ENCODE measurements around the gene C8A.

The C8A gene

DNA sequence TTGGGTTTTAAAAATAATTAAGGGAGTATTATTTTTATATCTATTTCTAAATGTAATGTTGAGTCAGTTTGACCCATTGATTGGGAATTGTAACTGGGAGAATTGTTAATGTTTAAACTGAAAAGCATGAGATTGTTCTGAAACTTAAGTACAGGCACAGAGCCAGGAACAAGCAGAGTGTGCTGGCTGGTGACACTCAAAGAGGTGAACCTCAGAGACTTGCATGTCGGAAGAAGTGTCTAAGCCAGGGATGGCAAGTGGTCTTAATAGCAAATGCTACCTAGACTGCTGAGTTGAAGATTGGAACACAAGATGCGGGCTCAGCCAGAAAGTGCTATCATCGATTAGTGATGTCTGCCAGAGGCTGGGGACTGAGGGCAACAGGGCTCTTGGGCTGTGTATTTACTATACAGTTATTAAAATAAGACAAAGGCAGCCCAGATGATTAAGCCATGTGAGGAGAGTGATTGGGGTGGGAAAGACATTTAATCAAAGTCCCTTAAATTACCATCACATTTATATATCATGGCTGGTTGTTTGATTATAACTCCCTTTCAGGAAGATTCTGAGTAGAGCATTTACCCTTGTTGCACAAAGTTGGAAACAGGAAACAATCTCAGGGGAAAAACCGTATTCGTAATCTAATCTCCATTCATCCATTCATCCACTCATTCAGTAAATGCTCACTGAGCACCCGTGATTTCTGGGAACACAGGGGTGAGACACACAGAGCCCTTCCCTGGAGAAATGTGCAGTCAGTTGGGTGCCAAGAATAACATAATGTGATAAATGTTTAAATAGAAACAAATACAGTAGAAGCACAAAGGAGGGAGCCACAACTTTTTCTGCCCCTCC is 42.8 kb downstream of the C8A start:
- no peak for DNase-seq

DNA sequence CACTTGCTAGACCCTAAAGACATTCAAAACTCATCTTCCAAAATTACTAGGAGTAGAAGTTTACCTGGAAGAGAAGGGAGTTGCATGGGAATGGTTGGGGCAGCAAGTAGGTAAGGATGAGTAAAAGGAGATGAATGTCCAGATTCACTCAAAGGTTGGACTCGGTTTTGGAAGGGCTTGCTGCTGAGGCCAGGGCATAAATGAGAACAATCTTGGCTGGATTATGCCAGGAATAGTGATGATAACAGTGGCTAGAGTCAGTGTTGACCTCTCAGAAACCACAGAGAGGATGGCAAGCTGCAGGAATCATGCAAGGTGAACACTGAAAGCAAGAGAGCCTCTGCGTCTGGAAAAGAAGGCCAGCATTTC is 43.4 kb downstream of the C8A start:
- no peak for DNase-seq

GRCh38 chr1:56898879-56899278 is 44.3 kb downstream of the C8A start:
- DNase-seq = no peak

- no peak for DNase-seq
These were observed 47.1 kb downstream of the C8A start for GRCh38 chr1:56901716-56902115.

GRCh38 chr1:56903778-56904177 is 49.2 kb downstream of the C8A start:
- DNase-seq = no peak

DNA sequence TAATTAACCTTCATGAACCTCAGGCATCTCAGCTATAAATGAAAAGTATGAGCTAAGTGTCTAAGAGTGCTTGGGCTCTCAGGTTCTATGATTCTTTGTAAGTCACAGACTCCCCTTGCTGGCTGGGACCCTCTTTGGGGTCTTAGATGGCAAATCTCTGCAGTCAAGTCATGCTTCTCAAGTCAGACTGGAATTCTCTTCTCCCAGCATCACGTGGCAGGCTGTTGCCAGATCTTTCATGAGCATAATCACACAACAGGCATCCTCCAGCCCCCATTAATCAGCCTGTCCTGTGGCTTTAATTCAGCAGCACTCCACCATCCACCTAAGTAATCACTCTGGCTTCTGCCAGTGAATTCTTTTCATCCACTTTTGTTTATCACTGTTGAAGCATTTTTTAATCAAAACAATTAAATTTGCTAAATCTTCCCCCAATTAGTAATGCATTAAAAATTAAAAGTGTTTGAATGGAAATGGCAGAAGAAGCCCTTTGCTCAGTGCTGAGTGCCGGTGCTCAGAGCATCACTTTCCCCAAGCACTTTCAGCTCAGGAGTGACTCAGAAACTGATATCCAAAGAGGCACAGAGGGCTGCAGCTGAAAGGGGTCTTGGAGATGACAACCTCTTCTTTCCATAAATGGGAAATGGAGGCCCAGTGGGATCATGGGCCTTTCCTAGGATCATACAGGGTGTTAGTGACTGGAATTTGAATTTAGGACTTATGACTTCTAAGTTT is 50.2 kb downstream of the C8A start:
- no peak for DNase-seq

DNA sequence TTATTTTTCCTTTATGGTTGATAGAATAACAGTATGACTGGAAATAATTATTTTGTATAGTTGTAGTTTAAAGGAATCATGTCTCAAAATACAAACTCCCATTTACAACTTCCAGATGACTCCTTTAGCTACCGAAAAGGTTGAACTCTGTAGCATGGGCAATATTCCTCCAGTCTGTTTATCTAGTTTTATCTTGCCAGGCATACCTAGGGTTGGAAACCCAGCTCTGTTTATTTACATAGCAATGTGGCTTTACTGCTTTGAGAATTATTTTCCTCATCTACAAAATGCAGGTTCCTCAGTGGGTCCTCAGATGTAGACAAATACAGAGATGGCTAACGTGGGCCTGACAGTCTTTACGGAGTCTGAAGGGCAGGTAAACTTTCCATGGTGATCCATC is 51.1 kb downstream of the C8A start:
- no peak for DNase-seq

DNA sequence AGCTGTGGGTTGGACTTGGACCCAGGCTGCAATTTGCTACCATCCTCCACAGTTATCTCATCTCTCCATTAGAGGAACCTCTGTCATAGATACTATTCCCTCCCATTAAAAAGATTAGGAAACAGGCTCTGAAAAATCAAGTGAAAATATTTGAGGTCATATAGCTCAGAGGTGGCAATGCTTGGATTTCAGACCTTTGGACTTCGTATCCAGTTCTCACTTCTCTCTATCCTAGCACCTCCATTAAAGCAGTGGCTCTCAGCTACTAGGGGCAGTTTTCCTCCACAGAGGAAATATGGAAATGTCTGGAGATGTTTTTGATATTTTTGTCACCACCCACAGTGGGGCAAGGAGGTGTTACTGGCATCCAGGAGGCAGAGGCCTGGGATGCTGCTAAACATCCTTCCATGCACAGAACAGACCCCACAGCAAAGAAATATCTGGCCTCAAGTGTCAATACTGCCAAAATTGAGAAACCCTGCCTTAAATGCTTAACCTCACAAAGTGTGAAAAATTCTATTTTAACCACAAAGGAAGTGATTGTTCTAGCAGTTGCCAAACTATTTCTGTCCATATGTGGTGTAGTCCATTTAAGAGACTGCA is 54.1 kb downstream of the C8A start:
- no peak for DNase-seq

- no peak for DNase-seq
These were observed 55.9 kb downstream of the C8A start for GRCh38 chr1:56910441-56910985.

GRCh38 chr1:56911098-56911938 is 56.7 kb downstream of the C8A start:
- no peak for DNase-seq

- no peak for DNase-seq
These were observed 57.7 kb downstream of the C8A start for GRCh38 chr1:56912325-56912724.

GRCh38 chr1:56915960-56916359 is 61.4 kb downstream of the C8A start:
- DNase-seq = no peak

- no peak for DNase-seq
These were observed 62.0 kb downstream of the C8A start for GRCh38 chr1:56916630-56917029.

DNA sequence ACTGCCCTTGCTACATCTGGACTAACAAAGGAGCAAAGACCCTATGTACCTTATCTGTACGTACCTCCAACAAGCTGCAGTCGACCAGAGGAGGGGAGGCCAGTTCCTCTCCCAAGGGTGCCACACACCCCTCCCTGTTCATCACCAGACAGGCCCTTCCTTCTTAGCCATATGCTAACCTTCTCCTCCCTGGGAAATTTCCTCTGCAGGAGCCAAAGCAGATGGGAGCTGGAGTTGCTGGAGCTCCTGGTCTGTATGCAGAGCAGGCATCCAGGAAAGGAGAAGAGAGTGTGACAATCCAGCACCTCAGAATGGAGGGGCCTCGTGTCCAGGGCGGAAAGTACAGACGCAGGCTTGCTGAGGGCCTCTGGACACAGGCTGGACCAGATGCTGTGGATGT is 62.8 kb downstream of the C8A start:
- DNase-seq = no peak

DNA sequence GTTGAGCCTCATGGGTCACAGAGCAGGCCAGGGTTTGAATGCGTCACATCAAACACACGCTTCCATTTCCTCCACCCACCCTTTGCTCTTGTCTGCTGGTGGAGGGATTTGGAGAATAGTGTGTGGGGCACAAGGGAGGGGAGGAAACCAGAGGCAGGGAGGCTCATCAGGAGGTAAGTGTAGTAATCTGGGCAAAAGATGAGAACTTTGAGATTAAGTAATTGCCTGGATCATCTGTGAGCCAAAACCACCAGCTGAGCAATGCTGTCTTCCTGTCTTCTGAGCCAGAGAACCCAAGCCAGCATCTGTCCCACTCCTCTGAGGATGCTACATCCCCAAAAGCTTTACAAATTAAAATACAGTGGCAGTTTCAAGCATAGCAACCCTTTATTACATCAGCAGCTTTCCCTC is 66.0 kb downstream of the C8A start:
- DNase-seq = no peak

DNA sequence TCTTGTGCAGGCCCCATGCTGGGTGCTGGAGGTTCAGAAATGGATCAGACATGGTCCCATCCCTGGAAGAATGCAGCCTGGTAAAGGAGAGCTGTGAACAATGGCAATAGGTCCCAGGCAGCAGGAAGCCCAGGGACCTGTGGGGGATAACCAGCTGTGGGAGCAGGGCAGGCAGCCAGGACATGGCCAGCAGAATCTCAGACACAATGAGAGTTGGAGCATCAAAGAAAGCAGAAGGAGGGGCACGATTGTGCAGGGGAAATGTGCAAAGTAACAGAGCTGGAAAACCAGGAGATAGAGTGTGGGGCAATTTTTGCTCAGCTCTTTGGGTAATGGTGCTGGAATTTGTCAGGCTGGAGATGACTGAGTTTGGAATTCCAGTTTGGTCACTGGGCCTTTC is 66.9 kb downstream of the C8A start:
- no peak for DNase-seq

- DNase-seq = no peak
These were observed 67.5 kb downstream of the C8A start for GRCh38 chr1:56922070-56922469.

- DNase-seq = no peak
These were observed 67.9 kb downstream of the C8A start for GRCh38 chr1:56922507-56922906.

GRCh38 chr1:56923201-56923600 is 68.6 kb downstream of the C8A start:
- no peak for DNase-seq

DNA sequence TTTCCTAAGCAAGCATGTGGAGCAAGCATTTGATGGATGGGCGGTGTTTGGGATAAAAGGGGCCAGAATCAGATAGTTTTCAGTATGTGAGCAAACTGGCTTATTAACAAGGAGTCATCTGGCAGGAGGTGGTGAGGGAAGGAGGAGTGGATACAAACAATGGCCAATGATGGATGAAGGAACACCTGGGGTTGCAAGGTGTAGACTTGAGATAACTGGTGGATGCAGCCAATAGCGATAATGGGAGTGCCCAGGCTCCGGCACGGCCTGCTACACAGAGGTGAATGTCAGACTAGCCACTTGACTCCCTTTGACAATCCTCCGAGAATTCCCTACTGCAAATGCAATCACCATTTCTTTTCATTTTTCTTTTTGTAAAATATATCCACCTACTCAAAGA is 69.5 kb downstream of the C8A start:
- no peak for DNase-seq

DNA sequence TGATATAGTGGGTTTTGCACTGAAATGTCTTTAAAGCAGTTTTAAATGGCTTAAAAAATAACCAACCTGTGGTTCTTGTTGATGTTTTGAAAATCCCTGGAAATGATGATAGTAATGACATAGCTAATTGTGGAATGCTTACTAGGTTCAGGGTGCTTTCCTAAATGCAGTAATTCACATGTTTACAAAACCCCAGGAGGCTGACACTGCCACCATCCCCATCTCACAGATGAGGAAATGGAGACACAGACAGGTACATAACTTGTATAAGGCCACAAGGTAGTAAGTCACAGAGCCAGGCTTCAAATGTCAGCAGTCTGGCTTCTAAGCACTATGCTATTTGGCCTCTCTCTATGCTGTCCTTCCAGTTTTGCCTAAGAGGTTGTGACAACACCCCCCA is 70.6 kb downstream of the C8A start:
- no peak for DNase-seq

DNA sequence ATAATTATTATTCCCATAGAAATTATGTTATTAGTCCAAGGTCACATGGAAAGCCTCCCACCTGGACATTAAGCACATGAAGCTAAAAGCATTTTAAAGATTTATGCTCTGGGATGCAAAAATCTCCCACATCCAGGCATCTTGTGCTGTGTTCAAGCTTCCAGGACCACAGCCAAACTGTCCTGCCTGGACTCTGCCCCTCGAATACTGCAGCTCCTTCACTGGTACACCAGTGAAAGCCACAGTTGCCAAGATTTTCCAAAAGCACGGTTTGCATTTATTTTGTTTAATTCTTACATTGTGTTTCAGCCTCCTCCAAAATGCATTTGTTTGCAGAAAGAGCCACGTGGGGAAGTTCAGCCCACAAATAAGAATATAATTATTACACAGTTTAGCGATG is 72.6 kb downstream of the C8A start:
- DNase-seq = no peak

DNA sequence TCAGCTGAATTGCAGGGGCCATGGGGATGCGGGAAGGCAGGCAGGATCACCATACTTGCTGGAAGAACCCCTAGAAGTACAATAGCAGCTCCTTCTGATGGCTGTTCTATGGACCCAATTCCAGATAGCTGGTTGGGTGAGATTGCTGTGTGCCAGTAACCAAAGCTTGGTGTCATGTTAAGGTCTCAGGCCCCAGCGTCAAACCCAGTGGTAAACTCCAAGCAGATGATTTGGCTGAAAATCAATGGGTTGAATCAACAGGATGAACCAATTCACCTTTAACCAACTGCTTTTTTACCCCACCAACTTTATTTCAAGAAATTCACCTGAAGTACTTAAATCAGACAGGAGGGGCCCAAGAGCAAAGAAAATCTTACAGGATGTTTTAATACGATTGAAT is 73.4 kb downstream of the C8A start:
- no peak for DNase-seq

Data from activated CD4-positive, alpha-beta T cell treated with anti-CD3 and anti-CD28 coated beads for 48 hours (primary cell).